ENCODE measurements around the gene DYNC1LI2.

DYNC1LI2 gene

GRCh38 chr16:66701516-66701915 lies 49.9 kb downstream of the DYNC1LI2 start:
- Histone ChIP-seq H3K36me3 (ENCODE audit: control insufficient read depth in 2 of 2, insufficient read depth in 2 of 2, low read length in 2 of 2) (no peaks in the 10 kb centered on the region), H3K27ac (ENCODE audit: low read depth in 2 of 2, low read length in 2 of 2) (no peak overlapping the region), H3K9ac (ENCODE audit: low read depth in 1 of 2, low read length in 2 of 2) (no peak overlapping the region), H3K9me3 (ENCODE audit: control insufficient read depth in 2 of 2, low read length in 2 of 2) (no peaks in the 10 kb centered on the region), H3K4me1 (ENCODE audit: control insufficient read depth in 2 of 2, insufficient read depth in 2 of 2, low read length in 2 of 2) (peaks cover 8 to 12% of the 10 kb centered on the region in 2 donors), H3K4me3 (ENCODE audit: low read length in 2 of 2) (no peak overlapping the region), H3K27me3 (ENCODE audit: control insufficient read depth in 2 of 2, insufficient read depth in 2 of 2, low read length in 2 of 2) (peaks cover 0 to 2% of the 10 kb centered on the region in 2 donors)

- no peaks in the 10 kb centered on the region for H3K36me3 ChIP-seq (ENCODE audit: control insufficient read depth in 2 of 2, insufficient read depth in 2 of 2, low read length in 2 of 2)
These were observed 50.4 kb downstream of the DYNC1LI2 start for GRCh38 chr16:66701026-66701425.

GRCh38 chr16:66699898-66700297 lies 51.5 kb downstream of the DYNC1LI2 start:
- H3K9me3 ChIP-seq (ENCODE audit: control insufficient read depth in 2 of 2, low read length in 2 of 2) = no peaks in the 10 kb centered on the region
- H3K27me3 ChIP-seq (ENCODE audit: control insufficient read depth in 2 of 2, insufficient read depth in 2 of 2, low read length in 2 of 2) = peaks cover 0 to 2% of the 10 kb centered on the region in 2 donors
- no peak overlapping the region for H3K4me3 ChIP-seq (ENCODE audit: low read length in 2 of 2)

More at GRCh38 chr16:66701026-66701425, 50.4 kb downstream of the DYNC1LI2 start:
- peaks cover 5 to 7% of the 10 kb centered on the region in 2 donors for H3K4me1 ChIP-seq (ENCODE audit: control insufficient read depth in 2 of 2, insufficient read depth in 2 of 2, low read length in 2 of 2)
- no peak overlapping the region for H3K4me3 ChIP-seq (ENCODE audit: low read length in 2 of 2)
- no peak overlapping the region for H3K27ac ChIP-seq (ENCODE audit: low read depth in 2 of 2, low read length in 2 of 2)
- H3K9me3 ChIP-seq (ENCODE audit: control insufficient read depth in 2 of 2, low read length in 2 of 2) = no peaks in the 10 kb centered on the region
- no peak overlapping the region for H3K9ac ChIP-seq (ENCODE audit: low read depth in 1 of 2, low read length in 2 of 2)
- peaks cover 0 to 2% of the 10 kb centered on the region in 2 donors for H3K27me3 ChIP-seq (ENCODE audit: control insufficient read depth in 2 of 2, insufficient read depth in 2 of 2, low read length in 2 of 2)

DNA sequence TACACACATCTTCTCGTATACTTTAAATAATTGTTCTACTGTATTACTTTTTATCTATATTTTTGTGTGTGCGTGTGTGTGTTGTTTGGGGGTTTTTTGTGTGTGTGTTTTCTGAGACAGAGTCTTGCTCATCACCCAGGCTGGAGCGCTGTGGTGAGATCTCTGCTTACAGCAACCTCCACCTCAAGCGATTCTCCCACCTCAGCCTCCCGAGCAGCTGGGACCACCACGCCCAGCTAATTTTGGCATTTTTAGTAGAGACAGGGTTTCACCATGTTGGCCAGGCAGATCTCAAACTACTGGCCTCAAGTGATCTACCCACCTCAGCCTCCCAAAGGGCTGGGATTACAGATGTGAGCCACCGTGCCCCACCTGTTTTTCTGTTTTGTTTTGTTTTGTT lies 53.4 kb downstream of the DYNC1LI2 start:
- H3K9me3 ChIP-seq (ENCODE audit: control insufficient read depth in 2 of 2, low read length in 2 of 2) = no peaks in the 10 kb centered on the region
- H3K27me3 ChIP-seq (ENCODE audit: control insufficient read depth in 2 of 2, insufficient read depth in 2 of 2, low read length in 2 of 2) = peaks cover 0 to 2% of the 10 kb centered on the region in 2 donors

More at GRCh38 chr16:66699898-66700297, 51.5 kb downstream of the DYNC1LI2 start:
- Histone ChIP-seq H3K27ac (ENCODE audit: low read depth in 2 of 2, low read length in 2 of 2) (no peak overlapping the region), H3K36me3 (ENCODE audit: control insufficient read depth in 2 of 2, insufficient read depth in 2 of 2, low read length in 2 of 2) (no peaks in the 10 kb centered on the region), H3K4me1 (ENCODE audit: control insufficient read depth in 2 of 2, insufficient read depth in 2 of 2, low read length in 2 of 2) (peaks cover 15 to 16% of the 10 kb centered on the region in 2 donors), H3K9ac (ENCODE audit: low read depth in 1 of 2, low read length in 2 of 2) (no peak overlapping the region)

GRCh38 chr16:66696669-66697630 lies 54.5 kb downstream of the DYNC1LI2 start, which contains the start of gene CMTM4:
Gene CMTM4 (minus strand): TSS chr16:66696743. CDS start chr16:66696525, 218 bp downstream.
- peaks cover 0 to 2% of the 10 kb centered on the region in 2 donors for H3K27me3 ChIP-seq (ENCODE audit: control insufficient read depth in 2 of 2, insufficient read depth in 2 of 2, low read length in 2 of 2)
- H3K9ac ChIP-seq (ENCODE audit: low read depth in 1 of 2, low read length in 2 of 2) = peak within 1 kb of the TSS; percentile 92 to 93
- H3K4me3 ChIP-seq (ENCODE audit: low read length in 2 of 2) = peak within 1 kb of the TSS; percentile 90
- no peaks in the 10 kb centered on the region for H3K36me3 ChIP-seq (ENCODE audit: control insufficient read depth in 2 of 2, insufficient read depth in 2 of 2, low read length in 2 of 2)
- no peaks in the 10 kb centered on the region for H3K9me3 ChIP-seq (ENCODE audit: control insufficient read depth in 2 of 2, low read length in 2 of 2)
- peaks cover 18 to 24% of the 10 kb centered on the region in 2 donors for H3K4me1 ChIP-seq (ENCODE audit: control insufficient read depth in 2 of 2, insufficient read depth in 2 of 2, low read length in 2 of 2)
- H3K27ac ChIP-seq (ENCODE audit: low read depth in 2 of 2, low read length in 2 of 2) = peak within 1 kb of the TSS; percentile 90 to 95

More for the DNA sequence above, 53.4 kb downstream of the DYNC1LI2 start:
- Histone ChIP-seq H3K4me3 (ENCODE audit: low read length in 2 of 2) (no peak overlapping the region), H3K4me1 (ENCODE audit: control insufficient read depth in 2 of 2, insufficient read depth in 2 of 2, low read length in 2 of 2) (peaks cover 18 to 24% of the 10 kb centered on the region in 2 donors), H3K27ac (ENCODE audit: low read depth in 2 of 2, low read length in 2 of 2) (no peak overlapping the region), H3K36me3 (ENCODE audit: control insufficient read depth in 2 of 2, insufficient read depth in 2 of 2, low read length in 2 of 2) (no peaks in the 10 kb centered on the region), H3K9ac (ENCODE audit: low read depth in 1 of 2, low read length in 2 of 2) (no peak overlapping the region)

DNA sequence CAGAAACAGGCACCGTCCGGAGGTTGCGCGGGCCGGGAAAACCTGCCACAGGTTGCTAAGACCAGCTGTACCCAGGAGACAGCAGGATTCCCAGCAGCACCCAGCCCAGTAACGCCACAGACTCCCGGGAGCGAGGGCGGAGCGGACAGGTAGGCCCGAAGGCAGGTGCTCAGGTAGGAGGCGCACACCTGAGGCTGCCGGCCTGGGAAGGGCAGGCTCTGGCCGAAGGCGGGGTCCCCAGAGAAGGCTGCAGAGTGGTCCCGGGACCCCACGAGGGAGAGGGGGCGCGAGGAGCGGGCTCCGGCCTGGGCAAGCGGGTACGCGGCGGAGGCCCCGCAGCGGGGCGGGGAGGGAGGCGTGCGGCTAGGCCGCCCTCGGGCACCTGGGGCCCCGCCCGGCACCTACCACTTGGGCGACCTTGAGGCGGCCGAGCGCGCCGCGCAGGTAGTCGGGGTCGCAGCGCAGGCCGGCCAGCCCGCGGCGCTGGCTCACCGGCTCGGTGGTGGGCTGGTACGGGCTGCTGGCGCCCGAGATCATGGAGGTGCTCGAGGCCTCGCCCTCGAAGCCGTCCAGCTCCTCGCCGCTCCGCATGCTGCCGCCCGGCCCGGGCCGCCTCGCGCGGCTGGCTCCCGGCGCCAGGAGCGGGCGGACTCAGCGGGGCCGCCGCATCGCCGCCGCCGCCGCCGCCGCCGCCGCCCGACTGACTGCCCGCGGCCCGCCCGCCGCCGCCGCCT lies 55.3 kb downstream of the DYNC1LI2 start:
- Histone ChIP-seq H3K4me3 (ENCODE audit: low read length in 2 of 2) (peak overlapping the region; percentile 75 to 79), H3K9me3 (ENCODE audit: control insufficient read depth in 2 of 2, low read length in 2 of 2) (no peaks in the 10 kb centered on the region), H3K4me1 (ENCODE audit: control insufficient read depth in 2 of 2, insufficient read depth in 2 of 2, low read length in 2 of 2) (peaks cover 18 to 28% of the 10 kb centered on the region in 2 donors), H3K27me3 (ENCODE audit: control insufficient read depth in 2 of 2, insufficient read depth in 2 of 2, low read length in 2 of 2) (peaks cover 0 to 2% of the 10 kb centered on the region in 2 donors), H3K36me3 (ENCODE audit: control insufficient read depth in 2 of 2, insufficient read depth in 2 of 2, low read length in 2 of 2) (no peaks in the 10 kb centered on the region), H3K9ac (ENCODE audit: low read depth in 1 of 2, low read length in 2 of 2) (peak overlapping the region; percentile 27 to 90), H3K27ac (ENCODE audit: low read depth in 2 of 2, low read length in 2 of 2) (peak overlapping the region; percentile 90 to 91)

DNA sequence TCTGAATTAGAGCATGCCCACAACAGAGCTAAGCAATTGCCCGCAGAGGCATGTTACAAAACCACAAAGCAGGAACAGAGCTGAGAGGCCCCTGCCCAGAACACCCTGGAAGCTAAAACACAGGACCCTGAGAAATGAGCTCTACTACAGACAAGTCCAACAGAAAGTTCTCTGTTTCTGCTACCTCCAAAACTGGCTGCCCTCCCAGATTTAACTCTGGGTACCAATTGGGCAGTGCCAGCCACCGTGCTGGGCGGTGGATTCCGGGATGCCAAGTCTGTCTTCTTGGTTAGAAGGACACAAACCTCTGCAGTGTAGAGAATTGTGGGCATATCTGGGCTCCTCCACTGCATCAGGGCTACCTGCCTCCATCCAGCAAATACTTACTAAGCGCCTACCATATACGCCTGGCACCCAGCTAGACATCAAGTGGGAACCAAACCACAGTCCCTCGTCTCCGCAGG lies 55.9 kb downstream of the DYNC1LI2 start:
- Histone ChIP-seq H3K27me3 (ENCODE audit: control insufficient read depth in 2 of 2, insufficient read depth in 2 of 2, low read length in 2 of 2) (peaks cover 0 to 2% of the 10 kb centered on the region in 2 donors), H3K4me3 (ENCODE audit: low read length in 2 of 2) (peak overlapping the region; percentile 75 to 79), H3K9ac (ENCODE audit: low read depth in 1 of 2, low read length in 2 of 2) (peak overlapping the region; percentile 27 to 90), H3K4me1 (ENCODE audit: control insufficient read depth in 2 of 2, insufficient read depth in 2 of 2, low read length in 2 of 2) (peaks cover 18 to 29% of the 10 kb centered on the region in 2 donors), H3K9me3 (ENCODE audit: control insufficient read depth in 2 of 2, low read length in 2 of 2) (no peaks in the 10 kb centered on the region), H3K36me3 (ENCODE audit: control insufficient read depth in 2 of 2, insufficient read depth in 2 of 2, low read length in 2 of 2) (no peaks in the 10 kb centered on the region), H3K27ac (ENCODE audit: low read depth in 2 of 2, low read length in 2 of 2) (peak overlapping the region; percentile 90 to 91)

GRCh38 chr16:66693149-66693548 lies 58.3 kb downstream of the DYNC1LI2 start:
- Histone ChIP-seq H3K4me1 (ENCODE audit: control insufficient read depth in 2 of 2, insufficient read depth in 2 of 2, low read length in 2 of 2) (peaks cover 18 to 38% of the 10 kb centered on the region in 2 donors), H3K9ac (ENCODE audit: low read depth in 1 of 2, low read length in 2 of 2) (no peak overlapping the region), H3K27me3 (ENCODE audit: control insufficient read depth in 2 of 2, insufficient read depth in 2 of 2, low read length in 2 of 2) (peaks cover 0 to 2% of the 10 kb centered on the region in 2 donors), H3K36me3 (ENCODE audit: control insufficient read depth in 2 of 2, insufficient read depth in 2 of 2, low read length in 2 of 2) (no peaks in the 10 kb centered on the region), H3K27ac (ENCODE audit: low read depth in 2 of 2, low read length in 2 of 2) (no peak overlapping the region), H3K4me3 (ENCODE audit: low read length in 2 of 2) (no peak overlapping the region), H3K9me3 (ENCODE audit: control insufficient read depth in 2 of 2, low read length in 2 of 2) (no peaks in the 10 kb centered on the region)

GRCh38 chr16:66692341-66692740 lies 59.1 kb downstream of the DYNC1LI2 start:
- Histone ChIP-seq H3K4me3 (ENCODE audit: low read length in 2 of 2) (no peak overlapping the region), H3K36me3 (ENCODE audit: control insufficient read depth in 2 of 2, insufficient read depth in 2 of 2, low read length in 2 of 2) (no peaks in the 10 kb centered on the region), H3K9ac (ENCODE audit: low read depth in 1 of 2, low read length in 2 of 2) (no peak overlapping the region), H3K27me3 (ENCODE audit: control insufficient read depth in 2 of 2, insufficient read depth in 2 of 2, low read length in 2 of 2) (peaks cover 0 to 1% of the 10 kb centered on the region in 2 donors), H3K4me1 (ENCODE audit: control insufficient read depth in 2 of 2, insufficient read depth in 2 of 2, low read length in 2 of 2) (peaks cover 16 to 40% of the 10 kb centered on the region in 2 donors), H3K9me3 (ENCODE audit: control insufficient read depth in 2 of 2, low read length in 2 of 2) (no peaks in the 10 kb centered on the region), H3K27ac (ENCODE audit: low read depth in 2 of 2, low read length in 2 of 2) (no peak overlapping the region)

Data from mucosa of rectum (tissue), 2 donors.